DMS53 treated with DMSO at 0.1 percent for 48 hours (cell line): Measurements from ENCODE around the gene ZNF256.

Source experiments
- DNase-seq: peaks from one replicate; lab custom pipeline; 2025; ENCODE audit not compliant: unreplicated experiment; lab: John Stamatoyannopoulos, UW

ZNF256 gene

GRCh38 chr19:57900311-57900710 is 47.2 kb downstream of the ZNF256 start:
- no peak for DNase-seq
